HPDE6-E6E7 (cell line): ENCODE data around the gene TARBP1.
"Not testable (repeated sequence)": the region's sequence is repeated elsewhere in the genome, so short reads cannot be mapped to it uniquely, and the experiment has no call there.

Experiments used
- DNase-seq: peaks from one replicate; pipeline ENCODE4 v3.0.0; 2011; ENCODE audit warnings: missing footprints; ENCODE audit errors: extremely low spot score

Gene TARBP1

GRCh38 chr1:234507089-234507488, 28.1 kb upstream of the TARBP1 start:
- no peak for DNase-seq

DNA sequence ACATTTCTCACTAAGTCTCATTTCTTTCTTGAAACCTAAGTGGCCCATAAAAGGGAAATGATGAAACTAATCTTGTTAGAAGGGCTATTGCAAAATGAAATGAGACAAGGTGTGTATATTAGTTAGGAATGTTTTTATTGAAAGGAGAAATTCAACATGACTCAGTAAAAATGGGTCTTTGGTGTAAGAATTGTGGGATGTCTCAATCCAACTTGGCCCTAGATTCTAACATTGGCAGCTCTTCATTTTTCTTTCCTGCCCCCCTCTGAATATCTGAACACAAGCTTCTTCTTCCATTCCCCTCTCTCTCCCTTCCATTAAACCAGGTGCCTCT, 26.8 kb upstream of the TARBP1 start:
- DNase-seq = peak; percentile 36

DNA sequence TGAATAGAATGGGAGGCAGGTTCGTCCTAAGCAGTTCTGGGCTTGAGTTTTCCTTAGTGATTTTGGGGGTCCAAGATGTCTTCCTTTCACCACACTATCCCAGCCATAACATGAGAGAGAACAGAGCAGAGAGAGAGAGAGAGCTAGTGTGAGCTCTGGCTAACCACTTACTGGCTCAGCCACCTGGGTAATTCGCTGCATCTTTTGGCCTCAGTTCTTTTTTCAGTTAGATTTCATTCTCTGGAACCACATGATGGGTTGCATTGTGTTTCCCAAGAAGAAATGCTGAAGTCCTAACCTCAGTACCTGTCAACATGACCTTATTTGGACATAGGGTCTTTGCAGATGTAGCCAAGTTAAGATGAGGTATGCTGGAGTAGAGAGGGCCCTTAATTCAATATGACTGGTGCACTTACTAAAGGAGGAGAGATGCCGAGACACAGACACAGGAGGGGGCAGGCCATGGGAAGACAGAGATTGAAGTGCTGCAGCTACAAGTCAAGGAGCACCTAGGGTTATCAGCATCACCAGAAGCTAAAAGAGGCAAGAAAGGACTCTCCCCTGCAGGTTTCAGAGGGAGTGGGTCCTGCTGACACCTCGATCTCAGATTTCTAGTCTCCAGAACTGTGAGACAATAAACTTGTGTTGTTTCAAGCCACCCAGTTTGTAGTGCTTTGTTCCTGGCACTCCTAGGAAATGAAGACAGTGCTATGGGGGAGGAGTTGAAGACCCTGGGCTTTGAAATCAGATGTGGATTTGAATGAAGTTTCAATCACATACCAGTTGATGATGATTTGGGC, 26.2 kb upstream of the TARBP1 start:
- no peak for DNase-seq

DNA sequence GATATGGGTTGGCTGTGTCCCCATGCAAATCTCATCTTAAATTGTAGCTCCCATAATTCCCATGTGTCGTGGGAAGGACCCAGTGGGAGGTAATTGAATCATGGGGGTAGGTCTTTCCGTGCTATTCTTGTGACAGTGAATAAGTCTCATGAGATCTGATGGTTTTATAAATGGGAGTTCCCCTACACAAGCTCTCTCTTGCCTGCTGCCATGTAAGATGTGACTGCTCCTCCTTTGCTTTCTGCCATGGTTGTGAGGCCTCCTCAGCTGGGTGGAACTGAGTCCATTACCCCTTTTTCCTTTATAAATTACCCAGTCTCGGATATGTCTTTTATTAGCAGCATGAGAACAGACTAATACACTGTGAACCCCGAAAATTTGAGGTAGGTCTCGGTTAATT, 25.3 kb upstream of the TARBP1 start:
- not testable (repeated sequence) for DNase-seq

DNA sequence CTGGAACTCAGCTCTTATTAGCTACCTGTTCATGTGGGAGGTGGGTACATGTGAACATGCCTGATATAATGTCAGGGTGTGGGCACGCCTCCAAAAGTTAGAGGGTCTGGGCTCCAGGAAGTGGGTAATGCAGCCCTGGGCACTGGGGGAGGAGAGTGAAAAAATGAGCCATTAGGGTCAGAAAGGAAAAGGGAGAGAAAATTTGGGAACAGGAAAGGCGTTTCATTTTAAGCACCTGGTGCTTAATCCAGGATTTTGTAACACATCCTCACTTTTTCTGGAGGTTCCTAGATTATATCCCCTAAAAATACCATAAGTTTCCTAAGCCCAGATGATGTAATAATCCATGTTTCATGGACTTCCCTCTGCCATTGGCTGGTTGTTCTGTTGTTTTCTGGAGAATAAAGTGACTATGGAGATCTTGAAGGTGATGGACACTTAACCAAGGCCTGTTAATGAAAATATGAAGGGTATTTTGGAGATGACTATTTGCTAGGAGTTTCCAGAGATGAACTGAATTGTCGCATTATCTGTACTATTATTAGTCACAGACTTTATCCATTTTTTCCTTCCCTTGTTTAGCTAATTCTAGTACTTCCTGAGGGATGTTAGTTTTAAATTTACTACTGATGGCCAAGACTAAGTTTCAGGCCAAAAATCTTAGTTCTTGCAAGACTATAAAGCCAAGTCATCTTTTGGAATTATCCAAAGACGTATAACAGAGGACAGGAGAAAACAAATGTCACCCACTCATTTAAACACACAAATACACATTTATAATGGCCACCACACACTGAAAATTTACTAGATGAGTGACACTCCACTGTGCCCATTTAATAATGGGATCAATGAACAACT, 24.4 kb upstream of the TARBP1 start:
- DNase-seq = no peak

DNA sequence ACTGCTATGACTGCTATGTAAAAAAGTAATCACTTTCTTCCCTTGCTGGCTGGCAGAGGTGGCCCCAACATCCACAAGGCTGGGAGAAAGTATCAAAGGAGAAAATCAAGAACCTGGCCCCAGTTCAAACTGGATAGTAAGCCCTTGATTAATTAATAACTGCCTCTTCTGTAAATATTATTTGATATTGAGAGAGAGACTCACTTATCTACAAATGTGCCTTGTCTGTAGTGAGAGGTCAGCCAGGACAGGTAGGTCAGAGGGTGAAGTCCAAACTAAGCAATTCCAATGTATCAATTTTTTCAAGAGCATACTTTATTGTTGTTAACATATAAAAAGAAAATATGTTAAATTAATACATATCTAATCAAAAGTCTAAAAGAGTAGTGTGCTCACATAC, 23.8 kb upstream of the TARBP1 start:
- no peak for DNase-seq

DNA sequence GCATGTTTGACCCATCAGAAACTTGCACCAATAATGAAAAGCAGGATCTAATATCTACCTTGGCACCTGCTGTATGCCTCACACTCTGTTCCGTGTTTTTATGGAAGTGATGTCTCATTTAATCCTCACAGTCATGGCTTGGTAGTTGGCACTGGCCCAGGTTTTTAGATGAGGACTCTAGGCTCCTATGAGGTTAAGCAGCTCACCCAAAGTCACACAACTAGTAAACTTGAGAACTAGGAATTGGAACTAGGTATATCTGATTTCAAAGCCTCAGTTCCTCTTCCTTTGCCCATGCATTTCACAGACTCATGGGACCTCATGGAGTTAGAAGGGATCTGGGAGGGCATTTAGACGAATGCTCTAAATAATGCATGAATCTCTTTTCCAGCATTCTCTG, 21.3 kb upstream of the TARBP1 start:
- DNase-seq = no peak

- no peak for DNase-seq
Measured at GRCh38 chr1:234499943-234500245, 20.9 kb upstream of the TARBP1 start.

- DNase-seq = peak; percentile 76
Measured at GRCh38 chr1:234499119-234499942, 20.4 kb upstream of the TARBP1 start.

- no peak for DNase-seq
Measured at GRCh38 chr1:234498448-234499118, 19.6 kb upstream of the TARBP1 start.

GRCh38 chr1:234497589-234497988, 18.6 kb upstream of the TARBP1 start:
- no peak for DNase-seq

- peak; percentile 61 for DNase-seq
Measured at GRCh38 chr1:234495231-234495990, 16.4 kb upstream of the TARBP1 start.

DNA sequence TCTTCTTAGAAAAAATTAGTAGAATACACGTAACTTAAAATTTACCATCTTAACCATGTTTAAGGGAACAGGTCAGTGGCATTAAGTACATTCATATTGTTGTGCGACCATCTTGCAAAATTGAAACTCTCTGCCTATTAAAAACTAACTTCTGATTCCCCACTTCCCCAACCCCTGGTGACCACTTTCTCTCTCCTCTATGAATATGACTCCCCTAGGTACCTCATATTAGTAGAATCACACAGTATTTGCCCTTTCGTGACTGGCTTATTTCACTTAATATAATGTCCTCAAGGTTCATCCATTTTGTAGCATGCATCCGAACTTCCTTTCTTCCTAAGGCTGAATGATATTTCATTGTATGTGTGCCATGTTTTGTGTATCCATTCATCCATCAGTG, 15.1 kb upstream of the TARBP1 start:
- no peak for DNase-seq

DNA sequence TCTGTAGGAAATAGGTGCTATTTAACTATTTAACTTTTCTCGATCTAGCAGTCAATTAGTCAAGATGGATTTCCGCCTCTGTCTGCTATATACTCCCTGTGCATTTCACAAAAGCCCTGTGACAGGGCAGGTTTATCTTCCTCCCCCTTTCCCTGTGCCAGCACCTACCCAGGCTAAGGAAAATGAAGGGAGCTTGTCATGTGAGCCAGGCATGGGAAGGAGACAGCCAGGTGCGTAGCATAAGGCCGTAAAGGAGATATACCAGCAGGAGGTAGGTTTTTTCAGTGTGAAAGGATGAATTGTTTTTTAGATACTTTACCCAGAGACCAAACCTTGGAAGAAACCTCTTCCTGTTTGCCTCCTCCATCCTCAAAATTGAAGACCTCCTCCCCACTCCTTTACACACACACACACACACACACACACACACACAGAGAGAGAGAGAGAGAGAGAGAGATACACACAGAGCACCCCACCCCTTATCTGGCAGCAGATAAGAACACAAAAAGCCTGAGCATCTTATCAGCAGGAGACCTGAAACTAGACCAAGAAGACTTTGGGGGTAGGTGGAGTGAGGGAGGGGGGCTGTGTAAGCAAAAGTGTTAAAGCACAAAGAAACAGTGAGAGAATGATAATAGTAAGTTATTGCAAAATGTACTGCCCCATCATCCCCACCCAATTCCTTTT, 12.0 kb upstream of the TARBP1 start:
- no peak for DNase-seq

DNA sequence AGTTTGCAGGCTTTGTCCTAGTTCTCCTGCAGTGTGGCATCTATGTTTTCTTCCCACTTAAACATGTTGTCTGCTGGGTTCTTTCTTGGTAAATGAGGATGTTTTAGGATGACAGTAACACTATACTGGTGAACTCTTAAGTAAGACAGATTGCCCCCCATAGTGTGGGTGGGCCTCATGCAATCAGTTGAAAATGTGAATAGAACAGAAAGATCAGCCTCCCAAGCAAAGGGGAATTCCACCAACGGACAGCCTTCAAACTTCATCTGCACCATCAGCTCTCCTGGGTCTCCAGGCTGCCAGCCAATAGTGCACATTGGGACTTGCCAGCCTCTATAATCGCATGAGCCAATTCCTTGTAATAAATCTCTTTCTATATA, 10.7 kb upstream of the TARBP1 start:
- DNase-seq = no peak

- no peak for DNase-seq
Measured at GRCh38 chr1:234489007-234489697, 10.2 kb upstream of the TARBP1 start.

DNA sequence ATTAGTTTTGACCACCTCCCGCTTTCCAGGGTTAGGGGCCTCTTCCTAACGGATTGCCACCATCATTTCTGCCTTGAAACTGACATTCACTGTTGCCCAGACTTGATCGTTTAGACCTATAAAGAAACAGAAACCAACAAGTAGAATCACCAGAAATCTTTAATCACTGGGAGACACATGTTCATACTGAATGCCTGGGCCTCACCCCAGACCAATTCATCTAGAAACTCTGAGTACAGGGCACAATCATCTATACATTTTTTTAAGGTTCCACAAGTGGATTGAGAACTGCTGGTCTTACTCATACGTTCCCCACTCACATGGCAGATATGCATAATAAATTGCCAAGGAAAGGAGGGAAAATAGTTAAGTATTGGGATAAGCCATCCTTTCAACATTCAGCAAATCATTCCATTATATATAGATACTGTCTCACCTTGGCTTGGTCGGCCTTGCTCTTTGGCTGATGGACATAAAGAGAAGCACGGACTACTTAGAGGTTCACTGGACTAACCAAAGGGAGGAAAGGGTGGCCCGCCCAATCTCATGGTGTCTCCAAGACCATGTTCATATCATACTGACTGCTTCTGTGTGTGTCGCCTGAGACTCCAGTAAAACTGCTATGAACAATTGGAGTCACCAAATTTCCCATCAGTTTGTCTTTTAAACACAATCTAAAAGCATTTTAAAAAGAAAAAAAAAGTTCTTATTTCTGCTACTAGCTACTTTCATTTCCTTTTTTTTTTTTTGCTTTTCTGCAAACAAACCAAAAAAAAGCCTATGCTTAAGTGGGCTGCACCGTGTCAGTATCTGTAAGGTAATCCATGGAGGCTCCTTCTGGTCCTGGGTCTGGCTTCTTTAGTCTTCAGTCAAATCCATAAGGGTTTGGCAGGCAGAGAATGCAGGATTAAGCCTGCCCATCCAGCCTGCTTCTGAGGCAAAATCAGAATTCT, 9.4 kb upstream of the TARBP1 start:
- no peak for DNase-seq

DNA sequence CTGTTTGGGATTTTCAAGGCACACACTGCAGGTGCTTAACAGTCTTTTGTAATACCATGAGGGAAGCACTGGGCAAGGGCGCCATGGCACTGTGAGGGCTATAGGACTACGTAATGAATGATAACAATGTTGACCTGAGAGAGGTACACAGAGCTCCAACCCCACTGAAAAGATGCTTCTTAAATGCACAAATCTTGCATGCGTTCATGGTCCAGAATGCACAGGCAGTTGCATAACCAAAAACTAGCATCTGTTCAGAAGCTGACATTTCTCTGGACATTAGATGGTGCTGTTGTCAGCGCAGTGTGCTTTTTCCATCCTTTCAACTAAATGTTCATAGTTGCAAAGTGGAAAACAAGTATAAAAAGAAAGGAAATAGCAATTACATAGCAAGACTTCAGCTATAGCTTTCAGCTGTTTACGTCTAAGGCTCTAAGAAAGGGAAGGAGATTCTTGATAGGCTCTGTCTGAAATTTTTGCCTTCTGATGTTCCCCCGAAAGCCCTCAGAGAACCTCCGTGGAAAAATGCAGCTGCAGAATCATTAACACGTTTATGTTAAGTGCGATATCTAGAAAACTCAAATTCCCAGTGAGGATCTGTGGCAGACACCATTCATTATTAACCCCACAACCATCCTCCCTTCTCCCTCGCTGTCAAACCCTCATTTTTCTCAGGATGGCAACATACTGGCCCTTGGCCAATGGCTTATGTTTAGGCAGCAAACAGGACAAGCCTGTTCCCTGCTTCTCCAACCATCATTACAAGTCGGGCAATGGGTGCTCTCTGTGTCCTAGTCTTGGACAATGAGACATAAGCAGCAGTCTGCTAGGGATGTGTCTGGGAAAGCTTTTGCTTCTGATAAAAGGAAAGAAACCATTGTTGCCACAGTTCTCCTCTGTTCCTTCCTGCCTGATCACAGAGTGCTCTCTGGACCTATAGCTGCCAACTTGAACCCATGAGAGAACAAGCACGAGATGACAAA, 8.2 kb upstream of the TARBP1 start:
- DNase-seq = peak; percentile 45
